ENCODE measurements around the gene CFAP70.

The CFAP70 gene

DNA sequence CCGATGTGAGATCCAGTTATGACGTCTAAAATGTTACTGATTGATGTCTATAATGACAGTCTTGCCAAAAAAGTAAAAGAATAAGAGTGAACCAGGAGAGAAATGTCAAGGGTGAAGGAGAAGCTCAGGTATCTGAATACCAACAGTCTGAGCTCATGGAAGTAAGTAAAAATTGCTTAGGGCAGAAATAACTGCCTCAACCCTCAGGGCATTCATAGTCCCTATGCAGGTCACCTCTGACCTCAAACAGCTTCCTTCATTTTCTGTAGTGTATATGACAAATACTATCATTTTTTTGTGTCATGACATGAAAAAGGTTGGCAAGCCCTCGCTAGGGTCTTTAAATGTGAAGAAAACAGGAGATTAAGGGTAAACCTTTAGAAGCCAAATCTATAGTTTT lies 65.2 kb downstream of the CFAP70 start:
- no peak for DNase-seq (ENCODE audit: extremely low spot score)
- TF ChIP-seq, protein P1, sequence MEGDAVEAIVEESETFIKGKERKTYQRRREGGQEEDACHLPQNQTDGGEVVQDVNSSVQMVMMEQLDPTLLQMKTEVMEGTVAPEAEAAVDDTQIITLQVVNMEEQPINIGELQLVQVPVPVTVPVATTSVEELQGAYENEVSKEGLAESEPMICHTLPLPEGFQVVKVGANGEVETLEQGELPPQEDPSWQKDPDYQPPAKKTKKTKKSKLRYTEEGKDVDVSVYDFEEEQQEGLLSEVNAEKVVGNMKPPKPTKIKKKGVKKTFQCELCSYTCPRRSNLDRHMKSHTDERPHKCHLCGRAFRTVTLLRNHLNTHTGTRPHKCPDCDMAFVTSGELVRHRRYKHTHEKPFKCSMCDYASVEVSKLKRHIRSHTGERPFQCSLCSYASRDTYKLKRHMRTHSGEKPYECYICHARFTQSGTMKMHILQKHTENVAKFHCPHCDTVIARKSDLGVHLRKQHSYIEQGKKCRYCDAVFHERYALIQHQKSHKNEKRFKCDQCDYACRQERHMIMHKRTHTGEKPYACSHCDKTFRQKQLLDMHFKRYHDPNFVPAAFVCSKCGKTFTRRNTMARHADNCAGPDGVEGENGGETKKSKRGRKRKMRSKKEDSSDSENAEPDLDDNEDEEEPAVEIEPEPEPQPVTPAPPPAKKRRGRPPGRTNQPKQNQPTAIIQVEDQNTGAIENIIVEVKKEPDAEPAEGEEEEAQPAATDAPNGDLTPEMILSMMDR (IDR thresholded peaks at IDR 0.05; ENCODE audit: control extremely low read depth, extremely low read depth, low read depth, missing control alignments), result no peak
- CTCF ChIA-PET, result interaction anchor here (1.0 kb wide), 1 partner anchor 12 kb away, joined by 3 read pairs; no protein-coding TSS in a partner anchor
- POLR2A ChIA-PET, result no interaction called here

DNA sequence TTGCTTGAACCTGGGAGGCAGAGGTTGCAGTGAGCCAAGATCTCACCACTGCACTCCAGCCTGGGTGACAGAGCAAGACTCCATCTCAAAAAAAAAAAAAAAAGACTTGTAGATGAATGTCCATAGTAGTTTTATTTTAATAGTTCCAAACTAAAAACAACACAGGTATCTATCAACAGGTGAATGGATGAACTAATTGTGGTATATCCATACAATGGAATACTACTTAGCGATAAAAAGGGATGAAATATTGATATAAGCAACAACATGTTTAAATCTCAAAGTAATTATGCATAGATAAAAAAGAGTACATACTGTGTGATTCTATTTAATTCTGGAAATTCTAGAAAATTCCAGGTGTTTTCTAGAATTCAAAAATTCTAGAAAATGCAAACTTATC lies 68.7 kb downstream of the CFAP70 start:
- no peak for DNase-seq (ENCODE audit: extremely low spot score)
- TF ChIP-seq, protein P1 (IDR thresholded peaks at IDR 0.05; ENCODE audit: control extremely low read depth, extremely low read depth, low read depth, missing control alignments), result no peak
- CTCF ChIA-PET, result no interaction called here
- POLR2A ChIA-PET, result no interaction called here

DNA sequence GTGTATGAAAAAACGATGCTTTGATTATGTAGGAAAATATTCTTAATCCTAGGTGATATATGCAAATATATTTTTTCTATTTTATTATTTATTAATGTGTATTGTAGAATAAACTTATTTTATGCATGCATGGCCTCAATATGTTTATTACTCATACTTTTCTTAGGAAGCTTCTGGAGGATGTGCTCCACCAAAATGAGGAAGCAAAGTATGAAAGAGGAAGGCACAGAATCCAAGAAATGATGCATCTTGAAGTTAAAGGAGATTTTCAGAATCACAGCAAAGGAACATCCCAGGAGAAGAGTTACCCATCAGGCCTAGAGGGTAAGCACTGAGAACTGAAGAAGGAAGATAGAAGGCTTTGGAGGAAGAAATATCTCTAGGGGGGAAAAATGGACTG lies 71.2 kb downstream of the CFAP70 start:
- TF ChIP-seq, protein P1 (IDR thresholded peaks at IDR 0.05; ENCODE audit: control extremely low read depth, extremely low read depth, low read depth, missing control alignments), result no peak

DNA sequence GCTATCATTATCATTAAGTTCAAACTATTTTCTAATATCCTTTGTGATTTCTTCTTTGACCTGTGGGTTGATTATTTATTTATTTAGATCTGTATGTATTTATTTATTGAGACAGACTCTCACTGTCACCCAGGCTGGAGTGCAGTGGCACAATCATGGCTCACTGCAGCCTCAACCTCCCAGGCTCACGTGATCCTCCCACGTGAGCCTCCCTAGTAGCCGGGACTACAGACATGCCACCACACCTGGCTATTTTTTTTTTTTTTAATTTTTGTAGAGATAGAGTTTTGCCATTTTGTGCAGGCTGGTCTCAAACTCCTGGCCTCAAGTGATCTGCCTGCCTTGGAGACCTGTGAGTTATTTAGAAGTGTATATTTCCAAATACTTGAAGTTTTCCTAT lies 77.6 kb downstream of the CFAP70 start:
- POLR2A ChIA-PET, result no interaction called here
- CTCF ChIA-PET, result interaction anchor here (1.4 to 1.6 kb wide), 2 partner anchors 8 to 12 kb away, joined by 3 read pairs; no protein-coding TSS in a partner anchor
- TF ChIP-seq, protein P1 (IDR thresholded peaks at IDR 0.05; ENCODE audit: control extremely low read depth, extremely low read depth, low read depth, missing control alignments), result no peak
- no peak for DNase-seq (ENCODE audit: extremely low spot score)

More for the DNA sequence above, 71.2 kb downstream of the CFAP70 start:
- ChIA-PET CTCF (interaction anchor here (1.2 kb wide), 1 partner anchor 10 kb away, joined by 3 read pairs; no protein-coding TSS in a partner anchor), POLR2A (no interaction called here)
- no peak for DNase-seq (ENCODE audit: extremely low spot score)

DNA sequence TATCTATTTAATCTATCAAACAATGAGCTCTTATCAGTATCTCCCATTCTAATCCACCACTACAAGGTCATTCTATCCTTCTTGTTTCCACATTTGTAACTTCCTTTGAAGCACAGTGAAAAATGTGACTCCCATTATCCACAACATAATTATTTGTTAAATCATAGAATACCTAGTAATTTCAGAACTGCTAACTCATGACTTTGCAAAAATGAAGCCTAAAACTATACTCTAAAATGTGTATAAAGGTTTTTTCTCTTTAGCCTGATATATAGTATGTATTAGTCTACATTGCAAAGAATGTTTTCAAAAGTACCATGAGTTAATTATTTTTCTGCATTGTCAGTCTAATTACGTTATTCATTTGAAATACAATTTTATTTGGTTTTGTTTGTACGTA lies 94.2 kb downstream of the CFAP70 start:
- DNase-seq (ENCODE audit: extremely low spot score), result no peak
- ChIA-PET CTCF (interaction anchor here (1.0 to 2.6 kb wide), 9 partner anchors 8 to 381 kb away, joined by 3 to 23 read pairs (median 5); partner anchors contain the start of genes MRPS16 and MSS51), POLR2A (interaction anchor here (1.0 kb wide), 2 partner anchors 17 to 149 kb away, joined by 3 to 4 read pairs; partner anchors contain the start of gene DNAJC9)
- TF ChIP-seq, protein P1 (IDR thresholded peaks at IDR 0.05; ENCODE audit: control extremely low read depth, extremely low read depth, low read depth, missing control alignments), result no peak

DNA sequence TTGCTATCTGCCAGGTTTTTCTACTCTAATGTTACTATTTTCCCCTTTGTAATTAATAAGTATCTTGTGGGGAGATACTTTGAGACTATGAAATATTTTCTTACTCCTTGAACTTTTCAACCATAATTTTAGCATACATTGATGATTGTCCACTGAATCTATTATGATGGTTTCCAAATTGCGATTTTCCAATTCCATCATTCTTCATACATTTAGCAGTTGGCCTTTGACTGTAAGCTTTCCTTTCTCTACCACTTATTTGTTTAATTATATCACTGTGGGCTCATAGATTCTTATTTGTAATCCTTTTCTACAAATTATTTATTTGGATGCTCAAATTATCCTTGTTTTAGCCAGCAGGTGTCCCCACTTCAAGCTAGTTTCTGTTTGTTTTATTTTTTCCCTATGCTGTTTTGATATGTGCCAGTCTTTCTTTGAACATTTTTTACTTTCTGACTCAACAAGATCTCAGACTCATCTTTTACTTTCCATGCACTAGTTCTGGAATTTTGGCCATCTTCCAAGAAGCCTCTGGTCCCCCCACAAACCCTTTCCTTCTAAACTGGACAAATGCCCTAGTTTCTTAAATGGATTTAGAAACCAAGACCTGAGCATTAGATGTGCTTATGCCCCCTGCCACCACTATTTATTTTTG lies 94.8 kb downstream of the CFAP70 start:
- ChIA-PET POLR2A (interaction anchor here (1.0 kb wide), 2 partner anchors 16 to 149 kb away, joined by 3 to 4 read pairs; partner anchors contain the start of gene DNAJC9), CTCF (interaction anchor here (0.7 to 2.6 kb wide), 12 partner anchors 9 to 381 kb away, joined by 3 to 23 read pairs (median 4); partner anchors contain the start of genes MRPS16 and MSS51)
- no peak for DNase-seq (ENCODE audit: extremely low spot score)
- TF ChIP-seq, protein P1 (IDR thresholded peaks at IDR 0.05; ENCODE audit: control extremely low read depth, extremely low read depth, low read depth, missing control alignments), result peak; percentile 33

All from GM10248 (cell line).